Measurements from ENCODE around the gene ARAF.

GRCh38 chrX:47611926-47612325, 50.9 kb downstream of the ARAF start:
- TF ChIP-seq CTCF (IDR thresholded peaks at IDR 0.05; ENCODE audit: insufficient read depth, low read depth, low read length) (no peak), EZH2 (IDR thresholded peaks at IDR 0.05; ENCODE audit: insufficient read depth, low read length) (no peak)

All from astrocyte (in vitro differentiated cells and primary cell).